HepG2 (cell line): ENCODE data around the gene PSMB3. TPM values are rescaled to one million over a fixed set of nuclear protein-coding genes. Genes with fewer than 3 reads are reported as not detected.
A peak's percentile ranks its signal among the peaks of the same experiment; 100 is the strongest.

Experiments
- CBX1 ChIP-seq: IDR thresholded peaks from one replicate; pipeline ENCODE4 v1.6.1; 2016; ENCODE audit warnings: antibody characterized with exemption, low read depth
- EHMT2 ChIP-seq: fragments of 200-600 bp; sonication (generic); IDR thresholded peaks from 2 replicates; pipeline ENCODE4 v1.7.0; 2017; ENCODE audit warnings: antibody characterized with exemption, low read depth, low read length, borderline replicate concordance
- ETV6 ChIP-seq: sonication (generic); formaldehyde crosslinking; conservative IDR thresholded peaks from 2 replicates; pipeline ENCODE4 v1.4.0; 2020; ENCODE audit warnings: missing genetic modification reagents
- FOXA3 ChIP-seq: IDR thresholded peaks from 2 replicates; pipeline ENCODE4 v1.6.1; 2016; ENCODE audit warnings: missing genetic modification reagents, missing compliant biosample characterization
- IRF2 ChIP-seq: IDR thresholded peaks from 2 replicates; pipeline ENCODE4 v1.6.1; 2018; ENCODE audit warnings: missing genetic modification reagents, missing compliant biosample characterization
- JUNB ChIP-seq: sonication (generic); formaldehyde crosslinking; IDR thresholded peaks from 2 replicates; pipeline ENCODE4 v1.8.0; 2022; ENCODE audit warnings: missing genetic modification reagents, mild to moderate bottlenecking, borderline replicate concordance
- REL ChIP-seq: sonication (generic); formaldehyde crosslinking; conservative IDR thresholded peaks from 2 replicates; pipeline ENCODE4 v1.8.0; 2022; ENCODE audit warnings: mild to moderate bottlenecking, missing genetic modification reagents, moderate library complexity
- TBX3 ChIP-seq: fragments of 450-650 bp; IDR thresholded peaks from 2 replicates; pipeline ENCODE4 v1.6.1; 2017; ENCODE audit warnings: antibody characterized with exemption, mild to moderate bottlenecking, inconsistent platforms, borderline replicate concordance
- ZNF136 ChIP-seq: sonication (generic); formaldehyde crosslinking; IDR thresholded peaks from 2 replicates; pipeline ENCODE4 v1.8.1; 2022; ENCODE audit warnings: low read depth, mild to moderate bottlenecking, moderate library complexity, missing genetic modification reagents
- ZNF3 ChIP-seq: IDR thresholded peaks from 2 replicates; pipeline ENCODE4 v1.7.0; 2017; ENCODE audit warnings: inconsistent platforms
- ZNF335 ChIP-seq: sonication (generic); formaldehyde crosslinking; IDR thresholded peaks from 2 replicates; pipeline ENCODE4 v1.4.0; 2020; ENCODE audit warnings: missing genetic modification reagents
- ZNF451 ChIP-seq: sonication (generic); formaldehyde crosslinking; IDR thresholded peaks from 2 replicates; pipeline ENCODE4 v1.5.0; 2020; ENCODE audit warnings: mild to moderate bottlenecking, missing genetic modification reagents
- ZNF83 ChIP-seq: sonication (generic); formaldehyde crosslinking; IDR thresholded peaks from 2 replicates; pipeline ENCODE4 v1.4.0; 2020; ENCODE audit warnings: missing genetic modification reagents, mild to moderate bottlenecking, borderline replicate concordance
- polyA plus RNA-seq, 8 experiments: library from polyadenylated mRNA; depleted of rRNA in 3 of 8; stranded (reverse) in 7 of 8; unstranded in 1 of 8; fragments of >200 nt; fragmentation: Illumina TruSeq in 4 of 8; extraction: Trizol in 4 of 8; gene quantifications; 2 replicates each; pipeline versions ENCODE4 v1.2.1 to v1.2.3, GENCODE V29; 2011 to 2016; ENCODE audit warnings: low read depth in 4 of 8, missing spikeins in 1 of 8, mixed read lengths in 1 of 8; ENCODE audit not compliant: insufficient read depth in 1 of 8
- total RNA-seq, 5 experiments: library from RNA; depleted of rRNA; stranded (reverse); fragments of >200 nt; fragmentation: Illumina TruSeq; extraction: Trizol; gene quantifications; 2 replicates each; pipeline ENCODE4 v1.2.3, GENCODE V29; 2016; ENCODE audit warnings: low read depth in 1 of 5
- TF ChIP-seq, protein P1 (sequence below), 2 experiments: fragments of 450-650 bp in 1 of 2; sonication (generic) in 1 of 2; formaldehyde crosslinking in 1 of 2; IDR thresholded peaks; 2 replicates each; pipeline versions ENCODE4 v1.6.1 to v1.8.0; 2016 to 2022; ENCODE audit warnings: antibody characterized with exemption in 1 of 2, mild to moderate bottlenecking in 1 of 2, missing genetic modification reagents in 1 of 2
- TF ChIP-seq, protein P2 (sequence below): sonication (generic); formaldehyde crosslinking; IDR thresholded peaks from 2 replicates; pipeline ENCODE4 v1.5.1; 2020; ENCODE audit warnings: missing genetic modification reagents, mild to moderate bottlenecking, borderline replicate concordance
- TF ChIP-seq, protein P3 (sequence below): sonication (generic); formaldehyde crosslinking; IDR thresholded peaks from 2 replicates; pipeline ENCODE4 v1.4.0; 2020; ENCODE audit warnings: missing genetic modification reagents, mild to moderate bottlenecking, borderline replicate concordance

The PSMB3 gene
- total and polyA plus RNA-seq, 2 of the 13 experiments (the other 11 are each of a cell fraction or from before 2014, with no cell fraction given), result 366 to 517 TPM

DNA sequence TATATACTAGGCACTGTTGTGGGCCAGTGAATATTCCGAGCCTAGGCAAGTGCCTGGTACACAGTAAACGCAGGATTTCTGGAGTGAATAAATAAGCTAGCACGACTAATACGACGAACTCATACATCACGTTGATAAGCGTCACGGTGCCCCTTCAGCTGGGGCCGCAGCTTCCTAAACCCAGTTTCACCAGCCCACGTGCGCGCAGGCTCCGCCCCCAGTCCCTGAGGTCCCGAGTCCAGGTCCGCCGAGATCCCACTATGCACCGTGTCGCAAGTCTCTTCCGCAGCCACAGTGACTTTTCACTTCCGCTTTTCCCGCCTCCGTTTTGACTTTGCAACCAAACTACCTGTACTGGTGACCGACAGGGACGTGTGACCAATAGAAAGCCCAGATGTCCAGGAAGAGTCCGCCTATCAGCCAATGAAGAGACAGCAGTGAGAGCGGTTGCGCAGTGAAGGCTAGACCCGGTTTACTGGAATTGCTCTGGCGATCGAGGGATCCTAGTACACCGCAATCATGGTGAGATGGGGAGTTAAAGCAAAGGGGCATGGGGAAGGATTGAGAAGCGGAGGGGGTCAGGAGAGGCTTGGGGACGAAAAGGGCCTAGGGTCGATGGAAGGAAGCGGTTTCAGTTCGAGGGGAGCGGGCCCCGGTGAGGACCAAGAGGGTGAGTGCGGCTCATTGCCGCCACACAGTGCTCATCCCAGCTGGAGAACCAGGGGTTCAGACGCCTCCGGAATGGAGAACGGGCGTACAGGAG lies at the start of gene PSMB3 (continued):
- TF ChIP-seq, protein P1, sequence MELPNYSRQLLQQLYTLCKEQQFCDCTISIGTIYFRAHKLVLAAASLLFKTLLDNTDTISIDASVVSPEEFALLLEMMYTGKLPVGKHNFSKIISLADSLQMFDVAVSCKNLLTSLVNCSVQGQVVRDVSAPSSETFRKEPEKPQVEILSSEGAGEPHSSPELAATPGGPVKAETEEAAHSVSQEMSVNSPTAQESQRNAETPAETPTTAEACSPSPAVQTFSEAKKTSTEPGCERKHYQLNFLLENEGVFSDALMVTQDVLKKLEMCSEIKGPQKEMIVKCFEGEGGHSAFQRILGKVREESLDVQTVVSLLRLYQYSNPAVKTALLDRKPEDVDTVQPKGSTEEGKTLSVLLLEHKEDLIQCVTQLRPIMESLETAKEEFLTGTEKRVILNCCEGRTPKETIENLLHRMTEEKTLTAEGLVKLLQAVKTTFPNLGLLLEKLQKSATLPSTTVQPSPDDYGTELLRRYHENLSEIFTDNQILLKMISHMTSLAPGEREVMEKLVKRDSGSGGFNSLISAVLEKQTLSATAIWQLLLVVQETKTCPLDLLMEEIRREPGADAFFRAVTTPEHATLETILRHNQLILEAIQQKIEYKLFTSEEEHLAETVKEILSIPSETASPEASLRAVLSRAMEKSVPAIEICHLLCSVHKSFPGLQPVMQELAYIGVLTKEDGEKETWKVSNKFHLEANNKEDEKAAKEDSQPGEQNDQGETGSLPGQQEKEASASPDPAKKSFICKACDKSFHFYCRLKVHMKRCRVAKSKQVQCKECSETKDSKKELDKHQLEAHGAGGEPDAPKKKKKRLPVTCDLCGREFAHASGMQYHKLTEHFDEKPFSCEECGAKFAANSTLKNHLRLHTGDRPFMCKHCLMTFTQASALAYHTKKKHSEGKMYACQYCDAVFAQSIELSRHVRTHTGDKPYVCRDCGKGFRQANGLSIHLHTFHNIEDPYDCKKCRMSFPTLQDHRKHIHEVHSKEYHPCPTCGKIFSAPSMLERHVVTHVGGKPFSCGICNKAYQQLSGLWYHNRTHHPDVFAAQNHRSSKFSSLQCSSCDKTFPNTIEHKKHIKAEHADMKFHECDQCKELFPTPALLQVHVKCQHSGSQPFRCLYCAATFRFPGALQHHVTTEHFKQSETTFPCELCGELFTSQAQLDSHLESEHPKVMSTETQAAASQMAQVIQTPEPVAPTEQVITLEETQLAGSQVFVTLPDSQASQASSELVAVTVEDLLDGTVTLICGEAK (IDR thresholded peaks at IDR 0.05), result no peak
- TF ChIP-seq, protein P1 (CRISPR knock-in tag; IDR thresholded peaks at IDR 0.05), result peak; percentile 74
- TF ChIP-seq JUNB (CRISPR knock-in tag) (no peak), ZNF3 (peak; percentile 62; the same call in 1 of the 2 replicates), CBX1 (peak; percentile 54), ZNF136 (CRISPR knock-in tag) (0 out of 2 replicates have a peak, but pooled peaks have one; percentile 60), EHMT2 (no peak), TBX3 (no peak; the same call in none of the 2 replicates), FOXA3 (CRISPR knock-in tag) (peak; percentile 65; the same call in 1 of the 2 replicates), ZNF83 (no peak; the same call in 1 of the 2 replicates), REL (CRISPR knock-in tag) (no peak), ZNF335 (peak; percentile 71), ZNF451 (CRISPR knock-in tag) (peak; percentile 55; the same call in 1 of the 2 replicates), ETV6 (0 out of 2 replicates have a peak, but pooled peaks have one; percentile 73), IRF2 (CRISPR knock-in tag) (peak; percentile 86; the same call in 1 of the 2 replicates)
- TF ChIP-seq, protein P2, sequence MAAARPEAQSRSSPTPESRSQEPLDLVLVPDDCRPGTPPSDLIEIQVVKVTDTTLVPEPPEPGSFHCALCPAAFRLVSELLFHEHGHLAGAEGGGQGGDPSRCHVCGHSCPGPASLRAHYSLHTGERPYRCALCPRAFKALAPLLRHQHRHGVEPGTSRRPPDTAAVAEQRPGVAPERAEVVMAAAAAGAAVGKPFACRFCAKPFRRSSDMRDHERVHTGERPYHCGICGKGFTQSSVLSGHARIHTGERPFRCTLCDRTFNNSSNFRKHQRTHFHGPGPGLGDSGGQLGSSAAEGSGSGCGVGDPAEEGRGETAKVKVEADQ, result peak; percentile 86; the same call in 1 of the 2 replicates
- TF ChIP-seq, protein P3, sequence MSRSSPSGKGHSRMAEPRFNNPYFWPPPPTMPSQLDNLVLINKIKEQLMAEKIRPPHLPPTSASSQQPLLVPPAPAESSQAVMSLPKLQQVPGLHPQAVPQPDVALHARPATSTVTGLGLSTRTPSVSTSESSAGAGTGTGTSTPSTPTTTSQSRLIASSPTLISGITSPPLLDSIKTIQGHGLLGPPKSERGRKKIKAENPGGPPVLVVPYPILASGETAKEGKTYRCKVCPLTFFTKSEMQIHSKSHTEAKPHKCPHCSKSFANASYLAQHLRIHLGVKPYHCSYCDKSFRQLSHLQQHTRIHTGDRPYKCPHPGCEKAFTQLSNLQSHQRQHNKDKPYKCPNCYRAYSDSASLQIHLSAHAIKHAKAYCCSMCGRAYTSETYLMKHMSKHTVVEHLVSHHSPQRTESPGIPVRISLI (CRISPR knock-in tag), result peak; percentile 67; the same call in 1 of the 2 replicates
